ENCODE data around the gene PATL2.

Gene PATL2

DNA sequence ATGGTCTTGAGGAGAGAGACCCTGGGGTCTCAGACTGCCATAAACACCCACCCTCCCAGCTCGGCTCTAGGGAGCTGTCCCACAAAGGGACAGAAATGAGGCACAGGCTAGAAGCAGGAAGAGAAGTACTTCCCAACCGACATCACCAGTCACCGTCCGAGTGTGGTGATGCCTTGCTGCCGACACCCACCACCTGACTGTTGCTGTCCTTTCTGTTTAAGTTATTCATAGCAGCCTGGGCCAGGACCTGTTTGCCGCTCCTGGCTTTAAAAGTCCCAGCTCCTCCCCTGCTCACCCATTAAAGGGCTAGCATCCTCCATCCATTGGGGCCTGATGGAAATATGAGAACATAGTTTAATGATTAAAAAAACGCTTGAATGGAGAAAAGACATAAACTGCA is 34.4 kb downstream of the PATL2 start:
- H3K4me3 ChIP-seq (ENCODE audit: control insufficient read depth, low read depth, low read length): no peak overlapping the region
- TF ChIP-seq, protein P1, sequence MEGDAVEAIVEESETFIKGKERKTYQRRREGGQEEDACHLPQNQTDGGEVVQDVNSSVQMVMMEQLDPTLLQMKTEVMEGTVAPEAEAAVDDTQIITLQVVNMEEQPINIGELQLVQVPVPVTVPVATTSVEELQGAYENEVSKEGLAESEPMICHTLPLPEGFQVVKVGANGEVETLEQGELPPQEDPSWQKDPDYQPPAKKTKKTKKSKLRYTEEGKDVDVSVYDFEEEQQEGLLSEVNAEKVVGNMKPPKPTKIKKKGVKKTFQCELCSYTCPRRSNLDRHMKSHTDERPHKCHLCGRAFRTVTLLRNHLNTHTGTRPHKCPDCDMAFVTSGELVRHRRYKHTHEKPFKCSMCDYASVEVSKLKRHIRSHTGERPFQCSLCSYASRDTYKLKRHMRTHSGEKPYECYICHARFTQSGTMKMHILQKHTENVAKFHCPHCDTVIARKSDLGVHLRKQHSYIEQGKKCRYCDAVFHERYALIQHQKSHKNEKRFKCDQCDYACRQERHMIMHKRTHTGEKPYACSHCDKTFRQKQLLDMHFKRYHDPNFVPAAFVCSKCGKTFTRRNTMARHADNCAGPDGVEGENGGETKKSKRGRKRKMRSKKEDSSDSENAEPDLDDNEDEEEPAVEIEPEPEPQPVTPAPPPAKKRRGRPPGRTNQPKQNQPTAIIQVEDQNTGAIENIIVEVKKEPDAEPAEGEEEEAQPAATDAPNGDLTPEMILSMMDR (conservative IDR thresholded peaks at IDR 0.05; ENCODE audit: control insufficient read depth, insufficient read depth, low read depth, low read length): no peak
- no peak for DNase-seq (ENCODE audit: low read depth)

DNA sequence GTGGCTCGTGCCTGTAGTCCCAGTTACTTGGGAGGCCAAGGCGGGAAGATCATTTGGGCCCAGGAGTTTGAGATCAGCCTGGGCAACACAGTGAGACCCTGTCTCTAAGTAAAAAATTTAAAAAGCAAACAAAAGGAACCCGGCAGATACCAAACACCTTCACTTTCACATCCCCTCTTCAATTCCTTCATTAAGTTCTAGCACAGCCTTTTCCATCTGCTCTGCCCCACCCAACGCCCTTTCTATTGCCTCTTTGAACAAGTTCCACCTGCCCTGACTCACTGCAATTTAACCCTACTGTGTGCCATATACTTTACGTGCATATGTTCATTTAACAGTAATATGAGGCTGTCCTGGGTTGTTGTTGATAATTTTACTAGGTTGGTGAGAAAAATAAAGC is 35.2 kb downstream of the PATL2 start:
- no peak overlapping the region for H3K4me3 ChIP-seq (ENCODE audit: control insufficient read depth, low read depth, low read length)
- DNase-seq (ENCODE audit: low read depth): no peak
- TF ChIP-seq, protein P1 (conservative IDR thresholded peaks at IDR 0.05; ENCODE audit: control insufficient read depth, insufficient read depth, low read depth, low read length): no peak

DNA sequence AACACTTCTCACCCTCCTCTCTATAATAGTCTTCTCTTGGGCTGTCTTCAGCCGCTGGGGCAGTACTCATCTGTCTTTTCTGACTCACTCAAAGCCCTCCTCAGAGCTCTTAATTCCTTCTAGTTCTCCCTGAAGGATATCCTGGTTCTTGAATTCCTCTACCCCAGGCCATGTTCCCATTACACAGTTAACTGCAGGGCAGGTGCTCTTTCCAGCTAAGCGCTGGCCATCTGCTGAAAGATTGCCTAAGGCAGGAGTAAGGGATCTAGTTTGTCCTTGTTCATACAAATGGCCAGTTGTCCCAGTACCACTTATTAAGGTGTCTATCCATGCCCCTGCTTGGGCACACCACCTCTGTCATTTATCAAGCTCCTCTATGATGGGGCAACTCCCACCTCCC is 37.5 kb downstream of the PATL2 start:
- TF ChIP-seq, protein P1 (conservative IDR thresholded peaks at IDR 0.05; ENCODE audit: control insufficient read depth, insufficient read depth, low read depth, low read length): no peak
- no peak for DNase-seq (ENCODE audit: low read depth)
- no peak overlapping the region for H3K4me3 ChIP-seq (ENCODE audit: control insufficient read depth, low read depth, low read length)

DNA sequence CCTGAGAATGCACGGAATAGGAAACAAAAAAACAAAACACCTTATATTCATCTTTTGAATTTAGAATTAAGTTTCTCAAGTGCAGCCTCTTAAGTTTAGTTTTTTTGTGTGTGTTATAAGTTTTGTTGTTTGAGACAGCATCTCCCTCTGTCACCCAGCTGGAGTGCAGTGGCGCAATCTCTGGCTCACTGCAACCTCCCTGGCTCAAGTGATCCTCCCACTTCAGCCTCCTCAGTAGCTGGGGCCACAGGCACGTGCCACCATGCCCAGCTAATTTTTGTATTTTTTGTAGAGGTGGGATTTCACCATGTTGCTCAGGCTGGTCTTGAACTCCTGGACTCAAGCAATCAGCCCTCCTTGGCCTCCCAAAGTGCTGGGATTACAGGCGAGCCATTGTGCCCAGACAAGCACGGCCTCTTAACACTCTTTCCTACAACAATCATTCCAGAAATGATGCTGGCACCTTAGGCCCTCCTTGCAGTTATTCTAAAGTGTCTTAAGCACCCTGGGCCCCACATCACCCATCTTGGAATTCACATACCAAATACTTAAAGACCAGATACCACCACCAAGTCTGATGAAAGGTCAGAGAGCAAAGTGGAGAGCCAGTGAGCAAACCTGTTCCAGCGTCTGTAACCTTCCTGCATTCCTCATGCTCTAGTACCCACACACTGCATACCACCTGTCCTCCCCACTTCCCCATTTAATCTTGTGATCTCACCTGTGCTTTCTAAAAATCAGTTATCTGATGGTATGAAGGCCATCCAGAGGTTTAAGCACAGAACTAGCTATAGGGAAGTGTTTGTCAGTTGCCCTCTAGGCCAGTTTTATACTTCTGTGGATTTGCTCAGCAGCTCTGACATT is 40.8 kb downstream of the PATL2 start:
- no peak overlapping the region for H3K4me3 ChIP-seq (ENCODE audit: control insufficient read depth, low read depth, low read length)
- DNase-seq (ENCODE audit: low read depth): no peak
- TF ChIP-seq, protein P1 (conservative IDR thresholded peaks at IDR 0.05; ENCODE audit: control insufficient read depth, insufficient read depth, low read depth, low read length): no peak

DNA sequence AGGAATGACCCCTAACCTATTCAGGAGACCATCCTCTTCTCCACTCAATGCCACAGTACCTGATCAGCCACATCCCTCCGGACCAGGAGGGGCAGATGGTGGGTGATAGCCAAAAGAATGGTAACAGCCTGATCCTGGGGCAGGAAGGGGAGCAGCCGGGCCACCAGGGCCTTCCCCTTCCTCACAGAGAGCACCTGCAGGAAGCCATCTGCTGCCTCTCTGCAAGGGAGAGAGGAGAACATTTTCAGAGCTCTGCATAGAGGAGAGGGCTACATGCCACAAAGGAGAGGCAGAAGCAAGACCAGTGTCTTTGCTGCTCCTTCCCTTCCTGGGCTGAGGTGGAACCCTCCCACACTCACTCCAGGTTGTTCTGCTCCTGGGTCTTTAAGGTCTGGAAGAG is 42.2 kb downstream of the PATL2 start:
- TF ChIP-seq, protein P1 (conservative IDR thresholded peaks at IDR 0.05; ENCODE audit: control insufficient read depth, insufficient read depth, low read depth, low read length): no peak
- DNase-seq (ENCODE audit: low read depth): no peak
- no peak overlapping the region for H3K4me3 ChIP-seq (ENCODE audit: control insufficient read depth, low read depth, low read length)

DNA sequence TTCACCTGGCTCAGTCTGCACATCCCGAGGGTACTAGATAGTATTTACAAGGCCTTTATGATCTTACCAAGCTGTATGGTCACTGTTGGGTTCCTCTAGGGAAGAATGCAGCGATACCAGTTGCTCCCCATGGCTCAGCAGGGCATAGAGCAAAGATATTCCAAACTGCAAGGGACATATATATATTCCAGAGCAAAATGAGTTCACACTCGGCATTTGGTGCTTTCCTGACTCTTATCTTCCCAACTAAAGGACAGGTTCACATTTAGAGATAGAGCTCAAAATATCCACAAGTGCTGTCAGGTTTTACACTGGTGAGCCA is 44.1 kb downstream of the PATL2 start:
- no peak for DNase-seq (ENCODE audit: low read depth)
- no peak overlapping the region for H3K4me3 ChIP-seq (ENCODE audit: control insufficient read depth, low read depth, low read length)
- TF ChIP-seq, protein P1 (conservative IDR thresholded peaks at IDR 0.05; ENCODE audit: control insufficient read depth, insufficient read depth, low read depth, low read length): no peak
